Naive B cell (primary cell): ENCODE results near the gene NABP1. TPM values are rescaled to one million over a fixed set of nuclear protein-coding genes. Genes with fewer than 3 reads are reported as not detected.

Source experiments
- ATAC-seq, 2 donors: fragments of 150-1000 bp; cut with Tn5 transposase; 2 replicates each; pipeline ENCODE4 v1.10.0; 2021; ENCODE audit warnings: low read depth in 2 of 2, mild to moderate bottlenecking in 2 of 2, moderate library complexity in 2 of 2
- DNase-seq: peaks from one replicate; pipeline ENCODE4 v3.0.0; 2022
- H3K27ac Mint-ChIP-seq, 6 donors: one replicate each; pipeline ENCODE4 v1.8.0; 2020 to 2022; ENCODE audit warnings: mild to moderate bottlenecking in 6 of 6, mixed read lengths in 6 of 6, moderate library complexity in 5 of 6, inconsistent platforms in 2 of 6
- H3K27me3 Mint-ChIP-seq, 3 donors: one replicate each; pipeline ENCODE4 v1.8.0; 2021 to 2022; ENCODE audit warnings: mixed read lengths in 3 of 3, mild to moderate bottlenecking in 1 of 3
- H3K36me3 Mint-ChIP-seq, 2 donors: one replicate each; pipeline ENCODE4 v1.8.0; 2020 to 2022; ENCODE audit warnings: mixed read lengths in 2 of 2, inconsistent platforms in 1 of 2, mild to moderate bottlenecking in 1 of 2
- H3K4me1 Mint-ChIP-seq, 3 donors: one replicate each; pipeline ENCODE4 v1.8.0; 2020 to 2022; ENCODE audit warnings: mixed read lengths in 3 of 3, inconsistent platforms in 1 of 3, mild to moderate bottlenecking in 1 of 3, moderate library complexity in 1 of 3
- H3K4me3 Mint-ChIP-seq, 8 donors: one replicate each; pipeline ENCODE4 v1.8.0; 2020 to 2022; ENCODE audit warnings: mild to moderate bottlenecking in 8 of 8, mixed read lengths in 8 of 8, moderate library complexity in 8 of 8, inconsistent platforms in 2 of 8
- H3K9me3 Mint-ChIP-seq, 7 donors: one replicate each; pipeline ENCODE4 v1.8.0; 2020 to 2022; ENCODE audit warnings: mixed read lengths in 7 of 7, mild to moderate bottlenecking in 5 of 7, inconsistent platforms in 2 of 7, moderate library complexity in 1 of 7
- polyA plus RNA-seq, 6 donors: library from polyadenylated mRNA; unstranded; fragments of 300-500 nt; fragmentation: Illumina TruSeq; gene quantifications; one replicate each; pipeline ENCODE4 v1.2.3, GENCODE V29; 2021; ENCODE audit warnings: low read depth in 6 of 6

Gene NABP1
- polyA plus RNA-seq, 6 donors from 2014 or later: 2.1 to 8.0 (median 4.8) TPM

DNA sequence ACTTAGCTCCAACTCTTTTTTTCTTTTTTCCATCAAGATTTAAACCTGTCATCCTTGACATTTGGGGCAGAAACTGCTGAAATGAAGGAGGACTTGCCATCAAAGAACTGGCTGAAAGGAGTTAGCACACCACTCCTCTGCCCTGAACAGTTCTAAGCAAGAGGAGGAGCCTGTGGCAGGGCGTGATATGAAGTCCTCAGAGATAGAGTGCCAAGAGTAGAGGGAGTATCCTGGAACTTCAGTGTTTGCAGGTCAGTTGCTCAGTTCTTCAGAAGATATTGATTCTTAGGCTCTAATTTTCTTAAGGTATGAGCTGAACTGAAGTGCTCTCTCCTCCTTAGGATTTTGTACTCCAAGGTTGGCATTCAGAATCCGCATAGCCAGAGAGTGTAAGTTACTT lies 15.2 kb downstream of the NABP1 start:
- H3K4me1 Mint-ChIP-seq: peaks cover 3 to 7% (median 3%) of the 10 kb centered on the region in 3 donors
- no peak overlapping the region for H3K4me3 Mint-ChIP-seq
- DNase-seq (no peak), ATAC-seq (no peak)
- no peaks in the 10 kb centered on the region for H3K9me3 Mint-ChIP-seq
- no peaks in the 10 kb centered on the region for H3K36me3 Mint-ChIP-seq
- no peaks in the 10 kb centered on the region for H3K27me3 Mint-ChIP-seq
- no peak overlapping the region for H3K27ac Mint-ChIP-seq

DNA sequence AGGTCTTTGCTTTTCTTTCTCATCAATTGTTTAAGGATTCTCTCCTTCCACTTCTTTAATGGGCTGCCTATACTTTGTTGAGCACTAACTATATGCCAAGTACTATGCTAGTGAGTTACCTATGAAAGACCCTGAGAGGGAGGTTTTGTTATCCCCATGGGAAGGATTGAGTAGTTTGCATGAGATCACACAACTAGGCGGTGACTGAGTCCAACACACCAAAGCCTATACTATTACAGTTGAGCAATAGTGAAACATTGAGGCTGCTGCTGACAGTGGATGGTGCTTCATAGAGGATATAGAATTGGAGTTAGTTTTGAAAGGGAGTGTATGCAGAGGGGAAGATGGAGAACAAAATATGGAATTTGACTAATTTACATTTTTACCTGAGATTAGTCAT lies 15.8 kb downstream of the NABP1 start:
- Mint-ChIP-seq H3K27me3 (no peaks in the 10 kb centered on the region), H3K9me3 (no peaks in the 10 kb centered on the region)
- no peak for ATAC-seq

DNA sequence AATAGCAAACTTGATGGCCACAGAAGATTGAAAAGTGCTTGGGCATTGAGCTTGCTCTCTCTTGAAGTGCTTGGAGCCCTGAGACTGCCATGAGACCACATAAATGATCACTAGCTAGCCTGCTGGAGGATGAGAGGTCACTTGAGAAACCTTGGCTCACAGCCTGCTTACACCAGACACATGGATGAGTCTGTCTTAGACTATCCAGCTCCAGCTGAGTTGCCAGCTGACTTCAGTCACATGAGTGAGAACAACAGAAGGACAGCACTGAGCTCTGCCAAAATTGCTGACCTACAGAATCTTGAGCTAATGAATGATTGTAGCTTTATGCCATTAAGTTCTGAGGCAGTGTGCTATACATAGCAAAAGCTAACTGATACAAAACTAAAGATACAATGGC lies 18.1 kb downstream of the NABP1 start:
- H3K27ac Mint-ChIP-seq: peak overlapping the region in 1 of 6 donors; percentile 27
- H3K4me1 Mint-ChIP-seq: peaks cover 0 to 2% (median 0%) of the 10 kb centered on the region in 3 donors
- H3K27me3 Mint-ChIP-seq: no peaks in the 10 kb centered on the region
- no peak for ATAC-seq
- no peak for DNase-seq
- no peaks in the 10 kb centered on the region for H3K9me3 Mint-ChIP-seq
- H3K4me3 Mint-ChIP-seq: no peak overlapping the region
- H3K36me3 Mint-ChIP-seq: no peaks in the 10 kb centered on the region

More for the DNA sequence above, 15.8 kb downstream of the NABP1 start:
- peaks cover 3 to 7% (median 3%) of the 10 kb centered on the region in 3 donors for H3K4me1 Mint-ChIP-seq
- DNase-seq: no peak
- no peaks in the 10 kb centered on the region for H3K36me3 Mint-ChIP-seq
- no peak overlapping the region for H3K4me3 Mint-ChIP-seq
- no peak overlapping the region for H3K27ac Mint-ChIP-seq

DNA sequence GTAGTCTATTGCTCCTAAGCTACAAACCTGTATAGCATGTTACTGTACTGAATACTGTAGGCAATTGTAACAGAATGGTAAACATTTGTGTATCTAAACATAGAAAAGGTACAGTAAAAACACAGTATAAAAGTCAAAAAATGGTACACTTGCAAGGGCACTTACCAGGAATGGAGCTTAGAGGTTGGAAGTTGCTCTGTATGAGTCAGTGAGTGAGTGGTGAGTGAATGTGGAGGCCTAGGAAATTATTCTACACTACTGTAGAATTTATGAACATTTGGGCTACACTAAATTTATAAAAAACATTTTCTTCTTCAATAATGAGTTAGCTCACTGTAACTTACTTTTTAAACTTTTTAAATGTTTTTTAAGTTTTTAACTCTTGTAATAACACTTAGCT lies 19.0 kb downstream of the NABP1 start:
- H3K27me3 Mint-ChIP-seq: no peaks in the 10 kb centered on the region
- H3K27ac Mint-ChIP-seq: no peak overlapping the region
- no peaks in the 10 kb centered on the region for H3K36me3 Mint-ChIP-seq
- H3K9me3 Mint-ChIP-seq: no peaks in the 10 kb centered on the region
- H3K4me3 Mint-ChIP-seq: no peak overlapping the region
- no peaks in the 10 kb centered on the region for H3K4me1 Mint-ChIP-seq
- DNase-seq (no peak), ATAC-seq (no peak)

DNA sequence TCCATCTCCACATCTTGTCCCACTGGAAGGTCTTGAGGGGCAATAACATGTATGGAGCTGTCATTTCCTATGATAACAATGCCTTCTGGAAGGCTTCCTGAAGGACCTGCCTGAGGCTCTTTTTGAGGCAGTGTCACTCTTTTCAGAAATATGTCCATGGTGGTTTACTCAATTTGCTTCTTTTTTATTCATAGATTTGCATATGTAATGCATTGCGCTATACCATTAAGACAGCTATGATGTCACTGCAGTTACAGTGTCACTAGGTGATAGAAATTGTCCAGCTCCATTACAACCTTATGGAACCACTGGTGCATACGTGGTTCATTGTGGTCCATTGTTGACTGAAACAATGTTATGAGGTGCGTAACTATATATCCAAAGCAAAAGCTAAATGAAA lies 19.9 kb downstream of the NABP1 start:
- ATAC-seq: no peak
- no peak overlapping the region for H3K4me3 Mint-ChIP-seq
- no peaks in the 10 kb centered on the region for H3K27me3 Mint-ChIP-seq
- no peaks in the 10 kb centered on the region for H3K36me3 Mint-ChIP-seq
- H3K9me3 Mint-ChIP-seq: no peaks in the 10 kb centered on the region
- no peaks in the 10 kb centered on the region for H3K4me1 Mint-ChIP-seq
- H3K27ac Mint-ChIP-seq: no peak overlapping the region
- DNase-seq: no peak

DNA sequence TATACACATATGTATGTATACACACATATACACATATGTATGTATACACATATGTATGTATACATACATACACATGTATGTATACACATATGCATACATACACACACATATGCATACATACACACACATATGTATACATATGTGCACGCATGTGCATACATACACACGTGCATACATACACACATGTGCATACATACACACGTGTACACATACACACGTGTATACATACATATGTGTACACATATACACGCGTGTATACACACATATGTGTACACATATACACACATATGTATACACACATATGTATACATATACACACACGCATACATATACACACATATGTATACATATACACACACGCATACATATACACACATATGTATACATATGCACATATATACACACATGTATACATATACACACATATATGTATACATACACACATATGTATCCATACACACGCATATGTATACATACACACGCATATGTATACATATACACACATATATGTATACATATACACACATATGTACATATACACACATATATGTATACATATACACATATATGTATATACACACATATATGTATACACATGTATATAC lies 21.5 kb downstream of the NABP1 start:
- ATAC-seq: no peak

DNA sequence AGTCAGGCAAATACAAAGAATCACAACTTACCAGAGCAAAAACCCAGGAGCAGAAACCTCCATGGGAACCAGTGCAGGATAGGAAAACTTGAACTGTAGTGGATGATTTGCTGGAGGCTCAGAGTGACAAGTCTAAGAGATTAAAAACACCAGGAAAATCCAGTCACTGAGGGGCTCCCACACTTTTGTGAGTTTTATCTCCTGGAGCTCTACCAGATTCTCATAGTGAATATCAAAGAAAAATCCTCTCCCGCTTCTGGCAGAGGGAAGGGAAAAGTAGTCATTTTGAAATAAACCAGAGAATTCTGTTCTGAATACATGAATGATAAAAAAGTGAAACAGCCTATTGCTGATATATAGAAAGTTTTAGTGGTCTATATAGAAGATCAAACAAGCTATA lies 23.1 kb downstream of the NABP1 start:
- Mint-ChIP-seq H3K27me3 (no peaks in the 10 kb centered on the region), H3K36me3 (no peaks in the 10 kb centered on the region), H3K27ac (no peak overlapping the region), H3K4me3 (no peak overlapping the region), H3K9me3 (no peaks in the 10 kb centered on the region), H3K4me1 (no peaks in the 10 kb centered on the region)
- no peak for DNase-seq
- ATAC-seq: no peak

More for the DNA sequence above, 21.5 kb downstream of the NABP1 start:
- no peaks in the 10 kb centered on the region for H3K4me1 Mint-ChIP-seq
- H3K4me3 Mint-ChIP-seq: no peak overlapping the region
- no peaks in the 10 kb centered on the region for H3K36me3 Mint-ChIP-seq
- no peak for DNase-seq
- H3K27me3 Mint-ChIP-seq: no peaks in the 10 kb centered on the region
- no peak overlapping the region for H3K27ac Mint-ChIP-seq
- no peaks in the 10 kb centered on the region for H3K9me3 Mint-ChIP-seq

DNA sequence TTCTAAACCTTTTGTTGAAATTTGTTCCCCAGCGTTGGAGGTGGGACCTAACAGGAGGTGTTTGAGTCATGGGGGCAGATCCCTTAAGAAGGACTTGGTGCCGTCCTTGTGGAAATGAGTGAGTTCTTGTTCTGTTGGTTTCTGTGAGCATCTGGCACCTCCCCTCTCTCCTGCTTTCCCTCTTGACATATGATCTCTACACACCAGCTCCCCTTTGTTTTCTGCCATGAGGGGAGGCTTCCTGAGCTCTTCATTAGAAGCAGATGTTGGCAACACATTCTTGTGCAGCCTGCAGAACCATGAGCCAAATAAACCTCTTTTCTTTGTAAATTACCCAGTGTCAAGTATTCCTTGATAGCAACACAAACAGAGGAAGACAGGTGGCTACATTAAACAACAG lies 23.8 kb downstream of the NABP1 start:
- Mint-ChIP-seq H3K27me3 (no peaks in the 10 kb centered on the region), H3K9me3 (no peaks in the 10 kb centered on the region), H3K4me1 (no peaks in the 10 kb centered on the region), H3K4me3 (no peak overlapping the region), H3K27ac (peak overlapping the region in 2 of 6 donors; percentile 70 to 75), H3K36me3 (no peaks in the 10 kb centered on the region)
- DNase-seq (no peak), ATAC-seq (no peak)

DNA sequence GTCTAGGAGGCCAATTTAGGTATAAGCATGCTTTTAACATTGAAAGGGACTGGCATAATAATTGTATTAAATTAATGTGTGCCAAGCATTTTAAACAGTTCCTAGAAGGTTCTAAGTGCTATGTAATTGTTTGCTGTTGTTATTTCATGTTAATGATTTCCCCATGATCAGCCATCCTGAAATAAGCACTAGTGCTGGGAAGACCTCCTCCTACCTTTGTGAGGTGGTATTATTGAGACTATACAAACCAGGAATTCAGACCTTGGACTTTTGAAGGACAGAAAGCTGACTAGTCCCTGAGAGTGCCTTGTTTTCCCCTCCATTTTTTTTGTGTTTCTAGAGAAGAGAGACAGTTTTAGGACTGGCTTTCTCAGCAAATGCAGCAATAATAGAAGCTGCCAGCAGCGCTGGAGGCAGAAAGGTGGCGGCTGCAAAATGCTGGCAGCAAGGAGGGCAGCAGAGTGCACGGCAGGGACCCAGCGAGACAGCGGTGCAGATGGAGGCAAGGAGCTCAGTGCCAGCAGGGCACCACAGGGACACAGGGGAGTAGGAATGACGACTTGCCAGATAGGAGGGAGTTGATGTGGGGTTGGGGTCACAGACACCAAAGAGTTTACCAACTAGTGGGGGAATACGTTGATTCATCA lies 25.3 kb downstream of the NABP1 start:
- Mint-ChIP-seq H3K27ac (no peak overlapping the region), H3K36me3 (no peaks in the 10 kb centered on the region), H3K9me3 (no peaks in the 10 kb centered on the region), H3K27me3 (no peaks in the 10 kb centered on the region), H3K4me3 (no peak overlapping the region), H3K4me1 (no peaks in the 10 kb centered on the region)
- DNase-seq (no peak), ATAC-seq (no peak)

DNA sequence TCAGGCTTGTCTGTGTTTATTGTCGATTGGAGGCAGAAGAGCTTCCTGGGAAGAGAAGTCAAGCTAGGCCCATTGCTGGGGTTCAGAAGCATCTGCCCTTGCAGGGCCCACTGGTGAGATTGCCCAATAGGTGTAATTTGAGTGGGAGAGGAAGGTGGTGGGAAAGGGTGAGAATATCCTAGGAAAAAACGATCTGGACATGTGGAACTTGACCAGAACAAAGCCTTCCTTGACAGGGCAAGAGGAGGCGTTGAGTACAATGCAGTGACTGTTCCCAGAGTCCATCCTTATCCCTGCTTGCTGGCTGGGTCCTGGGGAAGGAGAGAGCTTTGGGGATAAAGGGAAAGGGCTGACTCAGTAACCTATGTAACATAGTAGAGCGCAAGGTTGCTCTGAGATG lies 27.1 kb downstream of the NABP1 start:
- H3K36me3 Mint-ChIP-seq: peaks cover 0 to 5% of the 10 kb centered on the region in 2 donors
- H3K9me3 Mint-ChIP-seq: no peaks in the 10 kb centered on the region
- no peak for ATAC-seq
- H3K27me3 Mint-ChIP-seq: no peaks in the 10 kb centered on the region
- H3K4me1 Mint-ChIP-seq: no peaks in the 10 kb centered on the region
- DNase-seq: no peak
- no peak overlapping the region for H3K4me3 Mint-ChIP-seq
- peak overlapping the region in 1 of 6 donors; percentile 85 for H3K27ac Mint-ChIP-seq

DNA sequence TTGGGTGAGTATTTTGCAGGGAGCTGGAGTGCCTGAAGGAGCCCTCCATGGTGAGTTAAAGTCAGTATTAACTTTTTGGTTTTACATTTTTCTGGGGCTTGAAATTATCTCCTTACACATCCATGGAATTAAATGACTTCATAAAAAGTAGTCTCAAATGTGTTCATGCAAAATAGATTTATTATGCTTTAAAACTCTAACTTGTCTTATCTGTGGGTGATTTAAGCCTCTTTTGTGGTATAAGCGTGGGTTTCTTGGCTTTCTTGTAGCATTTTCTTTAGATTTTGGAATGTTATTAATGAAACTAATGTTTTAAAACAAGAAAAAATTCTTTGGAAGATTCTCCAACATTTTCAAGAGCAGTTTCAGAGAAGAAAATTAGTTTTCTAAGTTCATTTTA lies 27.8 kb downstream of the NABP1 start:
- Mint-ChIP-seq H3K9me3 (no peaks in the 10 kb centered on the region), H3K27ac (no peak overlapping the region), H3K27me3 (no peaks in the 10 kb centered on the region), H3K4me1 (peaks cover 0 to 5% (median 0%) of the 10 kb centered on the region in 3 donors), H3K4me3 (no peak overlapping the region), H3K36me3 (peaks cover 0 to 5% of the 10 kb centered on the region in 2 donors)
- no peak for ATAC-seq
- DNase-seq: no peak

DNA sequence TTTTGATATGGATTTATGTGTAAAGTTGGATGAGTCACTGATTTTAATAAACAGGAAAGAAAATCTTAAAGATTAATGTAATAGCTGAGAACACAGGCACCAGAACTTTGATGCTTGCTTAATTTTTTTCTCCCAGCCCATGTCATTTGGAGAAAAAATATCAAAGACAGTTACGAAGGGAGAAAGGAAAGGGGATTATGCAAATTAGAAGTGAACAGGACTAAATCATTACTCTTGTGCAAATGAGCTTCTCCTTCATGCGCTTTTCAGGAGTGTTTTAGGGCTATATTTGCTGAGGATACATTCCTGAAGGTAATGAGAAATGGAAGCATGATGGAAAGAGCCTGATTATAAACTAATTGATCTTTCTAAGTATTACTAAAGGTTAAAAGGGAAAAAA lies 28.9 kb downstream of the NABP1 start:
- Mint-ChIP-seq H3K27ac (no peak overlapping the region), H3K9me3 (no peaks in the 10 kb centered on the region), H3K27me3 (no peaks in the 10 kb centered on the region), H3K4me1 (peaks cover 0 to 7% (median 0%) of the 10 kb centered on the region in 3 donors), H3K4me3 (no peak overlapping the region), H3K36me3 (peaks cover 0 to 5% of the 10 kb centered on the region in 2 donors)
- DNase-seq (no peak), ATAC-seq (no peak)

DNA sequence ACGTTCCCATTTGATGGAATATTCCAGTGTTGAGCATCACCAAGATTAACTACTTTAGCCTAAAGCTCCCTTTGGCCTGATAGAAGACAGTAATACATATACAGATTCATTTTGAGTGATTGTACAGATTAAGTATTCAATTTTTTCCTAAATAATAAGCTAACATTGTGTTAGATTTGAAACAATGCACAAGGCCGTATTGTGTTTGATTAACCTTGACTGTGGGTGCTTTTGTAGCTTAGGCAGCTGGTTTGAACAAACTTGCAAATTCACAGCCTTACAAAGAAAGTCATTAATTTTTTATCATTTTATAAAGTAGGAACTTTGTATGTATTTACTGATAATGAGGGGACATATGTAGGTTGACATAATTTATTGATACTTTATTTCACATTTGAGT lies 29.6 kb downstream of the NABP1 start:
- Mint-ChIP-seq H3K4me1 (peaks cover 0 to 7% (median 0%) of the 10 kb centered on the region in 3 donors), H3K9me3 (no peaks in the 10 kb centered on the region), H3K4me3 (no peak overlapping the region), H3K27me3 (no peaks in the 10 kb centered on the region), H3K36me3 (peaks cover 0 to 5% of the 10 kb centered on the region in 2 donors), H3K27ac (no peak overlapping the region)
- DNase-seq: no peak
- ATAC-seq: no peak

DNA sequence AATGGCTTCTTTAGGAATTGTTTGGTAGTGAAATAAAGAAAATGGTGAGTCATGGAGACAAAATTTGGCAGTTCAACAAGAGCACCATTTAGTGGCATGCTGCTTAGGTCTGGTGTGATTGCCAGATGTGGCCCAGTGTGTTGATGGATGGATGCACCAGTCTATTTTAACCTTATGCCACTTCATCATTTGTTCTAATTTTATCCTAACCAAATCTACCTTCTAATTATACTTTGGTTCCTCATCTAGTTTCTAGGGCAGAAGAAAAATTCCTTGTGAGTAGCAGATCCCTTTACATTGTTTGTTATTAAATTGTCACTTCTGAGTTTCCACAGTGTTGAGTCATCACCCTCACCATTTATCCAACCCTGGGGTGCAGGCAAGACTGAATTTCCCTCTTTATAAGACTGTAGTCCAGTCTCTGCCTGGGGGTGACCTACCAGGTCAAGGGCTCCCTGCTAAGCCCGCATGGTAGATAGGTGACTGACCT lies 32.5 kb downstream of the NABP1 start:
- ATAC-seq (no peak), DNase-seq (no peak)
- Mint-ChIP-seq H3K4me1 (peaks cover 0 to 7% (median 0%) of the 10 kb centered on the region in 3 donors), H3K27ac (no peak overlapping the region), H3K4me3 (no peak overlapping the region), H3K9me3 (no peaks in the 10 kb centered on the region), H3K27me3 (no peaks in the 10 kb centered on the region), H3K36me3 (peaks cover 0 to 5% of the 10 kb centered on the region in 2 donors)
